Right lobe of liver (tissue), 4 donors: ENCODE data around the gene SNRPA.

ENCODE experiments used
- POLR2A ChIP-seq: fragments of 450-650 bp; IDR thresholded peaks from one replicate; pipeline ENCODE4 v1.6.1; 2017; ENCODE audit warnings: antibody characterized with exemption, mild to moderate bottlenecking
- TF ChIP-seq, protein P1 (sequence below), 4 donors: fragments of 200-600 bp in 3 of 4; fragments of 450-650 bp in 1 of 4; IDR thresholded peaks; one replicate each; pipeline versions ENCODE4 v1.5.1 to v1.8.0; 2016 to 2022; ENCODE audit warnings: antibody characterized with exemption in 4 of 4, mild to moderate bottlenecking in 2 of 4
- donor health status: DM: no; HTN: no; CAD: no.
- donor health status: DM: no; HTN: no; CAD: no.
- donor health status: DM: no; HTN: yes; CAD: no.

DNA sequence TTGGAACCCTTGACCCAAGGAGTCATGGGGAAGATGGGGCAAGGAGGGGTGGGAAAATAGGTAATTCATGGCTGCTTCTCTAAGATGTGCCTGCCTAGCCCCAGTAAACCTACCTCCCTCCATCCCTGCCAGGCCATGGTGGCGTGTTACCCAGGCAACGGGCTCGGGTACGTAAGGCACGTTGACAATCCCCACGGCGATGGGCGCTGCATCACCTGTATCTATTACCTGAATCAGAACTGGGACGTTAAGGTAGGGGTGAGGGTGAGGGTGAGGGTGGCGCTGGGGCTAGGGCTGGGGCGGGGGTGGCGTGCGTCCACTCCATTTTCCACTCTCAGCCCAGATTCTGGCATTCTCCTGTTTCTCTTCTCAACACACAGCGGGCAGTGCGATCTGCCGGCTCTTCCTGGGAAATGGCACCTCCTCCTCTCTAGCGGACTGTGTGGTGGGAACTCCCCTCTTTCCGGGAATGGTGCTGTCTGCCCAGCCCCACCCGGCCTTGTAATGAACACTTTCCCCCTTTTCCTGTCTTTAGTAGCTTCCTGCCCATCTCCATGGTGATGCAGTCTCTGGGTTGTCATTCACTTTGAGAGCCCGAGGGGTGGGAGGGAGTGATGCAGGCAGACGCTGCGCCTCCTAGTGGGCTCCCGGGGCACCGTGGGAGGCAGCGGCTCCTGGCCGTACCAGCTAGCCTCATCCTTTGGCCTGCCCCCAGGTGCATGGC is 55.6 kb downstream of the SNRPA start:
- TF ChIP-seq, protein P1, sequence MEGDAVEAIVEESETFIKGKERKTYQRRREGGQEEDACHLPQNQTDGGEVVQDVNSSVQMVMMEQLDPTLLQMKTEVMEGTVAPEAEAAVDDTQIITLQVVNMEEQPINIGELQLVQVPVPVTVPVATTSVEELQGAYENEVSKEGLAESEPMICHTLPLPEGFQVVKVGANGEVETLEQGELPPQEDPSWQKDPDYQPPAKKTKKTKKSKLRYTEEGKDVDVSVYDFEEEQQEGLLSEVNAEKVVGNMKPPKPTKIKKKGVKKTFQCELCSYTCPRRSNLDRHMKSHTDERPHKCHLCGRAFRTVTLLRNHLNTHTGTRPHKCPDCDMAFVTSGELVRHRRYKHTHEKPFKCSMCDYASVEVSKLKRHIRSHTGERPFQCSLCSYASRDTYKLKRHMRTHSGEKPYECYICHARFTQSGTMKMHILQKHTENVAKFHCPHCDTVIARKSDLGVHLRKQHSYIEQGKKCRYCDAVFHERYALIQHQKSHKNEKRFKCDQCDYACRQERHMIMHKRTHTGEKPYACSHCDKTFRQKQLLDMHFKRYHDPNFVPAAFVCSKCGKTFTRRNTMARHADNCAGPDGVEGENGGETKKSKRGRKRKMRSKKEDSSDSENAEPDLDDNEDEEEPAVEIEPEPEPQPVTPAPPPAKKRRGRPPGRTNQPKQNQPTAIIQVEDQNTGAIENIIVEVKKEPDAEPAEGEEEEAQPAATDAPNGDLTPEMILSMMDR (IDR thresholded peaks at IDR 0.05), result peak; percentile 41 to 67 (median 56)
- TF ChIP-seq POLR2A, result no peak
